Iris pigment epithelial cell (primary cell): ENCODE data around the gene PARP9.
A peak's percentile ranks its signal among the peaks of the same experiment; 100 is the strongest.

Experiments
- DNase-seq: peaks from one replicate; pipeline ENCODE4 v3.0.0-alpha.2; 2011; ENCODE audit warnings: low read depth

PARP9 gene

GRCh38 chr3:122564155-122564912 is at the start of gene PARP9, which contains the start of gene DTX3L:
Gene PARP9 (minus strand): TSS chr3:122564300. CDS start chr3:122559620, 4,680 bp downstream.
Gene DTX3L (plus strand): TSS chr3:122564338. CDS start chr3:122564427, 89 bp downstream.
- DNase-seq, result peak; percentile 86

- no peak for DNase-seq
Observed at GRCh38 chr3:122612696-122613095, 48.6 kb upstream of the PARP9 start.

GRCh38 chr3:122609798-122610559 is 45.9 kb upstream of the PARP9 start:
- DNase-seq, result peak; percentile 86

- no peak for DNase-seq
Observed at GRCh38 chr3:122608916-122609315, 44.8 kb upstream of the PARP9 start.

GRCh38 chr3:122606330-122606729 is 42.2 kb upstream of the PARP9 start:
- no peak for DNase-seq

- no peak for DNase-seq
Observed at GRCh38 chr3:122603056-122603455, 39.0 kb upstream of the PARP9 start.

- no peak for DNase-seq
Observed at GRCh38 chr3:122602011-122602710, 38.1 kb upstream of the PARP9 start.

- no peak for DNase-seq
Observed at GRCh38 chr3:122598556-122598955, 34.5 kb upstream of the PARP9 start.

- no peak for DNase-seq
Observed at GRCh38 chr3:122598151-122598550, 34.1 kb upstream of the PARP9 start.

GRCh38 chr3:122594025-122594424 is 29.9 kb upstream of the PARP9 start:
- no peak for DNase-seq

GRCh38 chr3:122590610-122591009 is 26.5 kb upstream of the PARP9 start:
- no peak for DNase-seq

GRCh38 chr3:122589297-122589696 is 25.2 kb upstream of the PARP9 start:
- DNase-seq, result no peak

- DNase-seq, result no peak
Observed at GRCh38 chr3:122587572-122587971, 23.5 kb upstream of the PARP9 start.

- DNase-seq, result no peak
Observed at GRCh38 chr3:122586773-122587485, 22.8 kb upstream of the PARP9 start.

GRCh38 chr3:122586098-122586497 is 22.0 kb upstream of the PARP9 start:
- no peak for DNase-seq

GRCh38 chr3:122582390-122582789 is 18.3 kb upstream of the PARP9 start:
- no peak for DNase-seq

GRCh38 chr3:122581622-122582021 is 17.5 kb upstream of the PARP9 start:
- no peak for DNase-seq

- no peak for DNase-seq
Observed at GRCh38 chr3:122580470-122580869, 16.4 kb upstream of the PARP9 start.

GRCh38 chr3:122578069-122578740 is 14.1 kb upstream of the PARP9 start:
- DNase-seq, result no peak

- DNase-seq, result no peak
Observed at GRCh38 chr3:122577409-122578031, 13.4 kb upstream of the PARP9 start, which contains the start of gene PARP15. Gene PARP15 (plus strand): TSS chr3:122577650. CDS start chr3:122577668, 18 bp downstream.
